Activated CD4-positive, alpha-beta memory T cell treated with anti-CD3 and anti-CD28 coated beads, Interleukin-2, amount 10 ng/mL, durations not matched to agents 7 days and 5 days (primary cell): ENCODE results near the gene TSPAN7. TPM values are rescaled to one million over a fixed set of nuclear protein-coding genes. Genes with fewer than 3 reads are reported as not detected.

Experiments used
- CTCF ChIA-PET: fragments of 350-600 bp; sonication (Branson Sonifier 250); formaldehyde crosslinking; loops from one replicate; lab custom pipeline; 2021; ENCODE audit warnings: antibody characterized with exemption, inconsistent platforms; lab: Charles Lee
- POLR2A ChIA-PET: fragments of 350-600 bp; sonication (Branson Sonifier 250); formaldehyde crosslinking; loops from one replicate; lab custom pipeline; 2021; ENCODE audit warnings: antibody characterized with exemption; lab: Charles Lee
- DNase-seq: peaks from one replicate; pipeline ENCODE4 v3.0.0-alpha.2; 2020
- H3K27ac Mint-ChIP-seq: one replicate; pipeline ENCODE4 v1.8.0; 2021; ENCODE audit warnings: mild to moderate bottlenecking, mixed read lengths
- H3K27me3 Mint-ChIP-seq: one replicate; pipeline ENCODE4 v1.8.0; 2021; ENCODE audit warnings: mixed read lengths
- H3K36me3 Mint-ChIP-seq: one replicate; pipeline ENCODE4 v1.8.0; 2021; ENCODE audit warnings: low read depth, mixed read lengths
- H3K4me1 Mint-ChIP-seq: one replicate; pipeline ENCODE4 v1.8.0; 2021; ENCODE audit warnings: mixed read lengths
- H3K4me3 Mint-ChIP-seq: one replicate; pipeline ENCODE4 v1.8.0; 2021; ENCODE audit warnings: mild to moderate bottlenecking, mixed read lengths
- H3K9me3 Mint-ChIP-seq: one replicate; pipeline ENCODE4 v1.8.0; 2021; ENCODE audit warnings: mixed read lengths
- total RNA-seq, 2 experiments: library from RNA; stranded (reverse); gene quantifications; one replicate each; pipeline ENCODE4 v1.2.3, GENCODE V29; 2021

TSPAN7 gene
- total RNA-seq, 2 experiments from 2014 or later: 0.23 to 0.28 TPM

DNA sequence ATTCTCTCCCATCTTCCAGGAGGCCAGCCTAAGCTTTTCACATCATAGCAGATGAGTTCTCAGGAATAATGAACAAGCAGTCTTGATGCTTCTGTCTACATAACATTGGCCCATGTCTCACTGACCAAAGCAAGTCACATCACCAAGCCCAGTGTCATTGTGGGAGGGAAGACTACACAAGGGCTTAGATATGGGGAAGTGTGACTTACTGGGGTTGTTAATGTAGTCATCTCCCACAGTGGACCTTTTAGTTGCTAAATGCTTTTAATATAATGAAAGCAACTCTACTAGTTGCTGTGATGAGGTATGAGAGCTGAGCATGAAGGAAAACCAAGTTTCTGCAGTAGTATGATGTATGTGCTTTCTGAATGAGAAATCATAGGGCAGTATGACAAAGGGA lies 40.5 kb downstream of the TSPAN7 start:
- Mint-ChIP-seq H3K36me3 (no peaks in the 10 kb centered on the region), H3K27ac (no peak overlapping the region), H3K9me3 (no peaks in the 10 kb centered on the region), H3K4me3 (no peak overlapping the region), H3K4me1 (no peaks in the 10 kb centered on the region), H3K27me3 (peaks cover 6% of the 10 kb centered on the region)
- no peak for DNase-seq
- ChIA-PET CTCF (no interaction called here), POLR2A (no interaction called here)

DNA sequence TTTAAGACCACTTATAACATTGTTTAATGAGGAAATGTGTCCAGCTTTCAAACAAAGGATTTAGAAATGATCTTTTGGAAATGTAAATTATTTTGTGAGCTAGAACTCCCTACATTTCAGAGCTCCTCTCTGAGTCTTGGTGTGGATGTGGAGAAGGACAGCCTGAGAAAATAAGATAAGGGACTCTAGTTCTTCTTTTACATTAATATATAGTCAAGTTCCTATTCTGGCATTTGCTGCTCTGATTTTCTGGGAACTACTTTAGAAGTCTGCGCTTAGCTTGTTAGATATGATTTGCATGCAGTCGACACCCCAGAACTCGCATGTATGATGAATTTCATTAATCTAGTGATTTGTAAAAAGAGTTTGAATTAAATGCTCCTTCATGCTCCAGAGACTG lies 45.5 kb downstream of the TSPAN7 start:
- H3K27ac Mint-ChIP-seq: no peak overlapping the region
- CTCF ChIA-PET: no interaction called here
- H3K4me3 Mint-ChIP-seq: no peak overlapping the region
- H3K36me3 Mint-ChIP-seq: no peaks in the 10 kb centered on the region
- peaks cover 8% of the 10 kb centered on the region for H3K27me3 Mint-ChIP-seq
- DNase-seq: no peak
- POLR2A ChIA-PET: no interaction called here
- H3K4me1 Mint-ChIP-seq: no peaks in the 10 kb centered on the region
- H3K9me3 Mint-ChIP-seq: no peaks in the 10 kb centered on the region

DNA sequence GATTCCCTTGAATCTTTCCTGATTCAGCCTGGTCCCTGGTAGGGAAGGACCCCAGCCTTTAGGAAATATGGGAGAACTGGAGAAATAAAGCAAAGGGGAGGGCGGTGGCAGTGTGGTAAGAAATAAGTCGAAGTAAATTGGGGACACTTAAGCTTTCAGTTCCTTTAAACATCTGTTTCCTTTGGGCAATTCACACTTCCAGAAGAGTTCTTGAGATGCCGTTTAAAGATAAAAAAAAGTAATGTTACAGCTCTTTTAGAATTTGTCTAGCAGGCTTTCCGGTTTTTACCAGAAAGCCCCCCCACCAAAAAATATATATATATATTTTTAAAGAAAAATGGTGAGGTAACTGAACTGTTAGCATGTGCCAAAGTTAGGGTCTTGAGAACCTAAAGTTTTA lies 46.6 kb downstream of the TSPAN7 start:
- Mint-ChIP-seq H3K4me3 (no peak overlapping the region), H3K4me1 (no peaks in the 10 kb centered on the region), H3K36me3 (no peaks in the 10 kb centered on the region), H3K27ac (no peak overlapping the region), H3K27me3 (peaks cover 8% of the 10 kb centered on the region), H3K9me3 (no peaks in the 10 kb centered on the region)
- POLR2A ChIA-PET: no interaction called here
- CTCF ChIA-PET: no interaction called here
- DNase-seq: no peak

DNA sequence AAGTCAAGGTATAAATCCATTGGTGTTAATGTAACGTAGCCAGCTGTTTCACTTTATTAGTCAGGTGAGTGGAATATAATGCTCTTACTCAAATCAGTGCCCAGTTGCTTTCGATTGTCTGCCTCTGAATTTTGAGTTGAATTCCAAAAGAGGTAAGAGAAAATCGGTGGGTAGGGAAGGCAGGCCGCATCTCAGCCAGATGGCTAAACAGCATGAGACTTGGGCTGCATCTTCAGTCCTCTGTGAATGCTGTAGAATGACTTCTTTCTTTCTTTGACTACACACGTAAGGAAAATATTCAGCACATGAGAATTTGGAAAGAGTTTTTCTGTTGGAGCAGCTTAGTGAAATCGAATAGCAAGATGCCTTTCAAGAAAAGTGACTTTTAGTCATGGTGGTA lies 49.5 kb downstream of the TSPAN7 start:
- H3K27me3 Mint-ChIP-seq: peaks cover 10% of the 10 kb centered on the region
- no peaks in the 10 kb centered on the region for H3K9me3 Mint-ChIP-seq
- POLR2A ChIA-PET: no interaction called here
- no peak overlapping the region for H3K4me3 Mint-ChIP-seq
- no peak for DNase-seq
- CTCF ChIA-PET: no interaction called here
- no peak overlapping the region for H3K27ac Mint-ChIP-seq
- no peaks in the 10 kb centered on the region for H3K4me1 Mint-ChIP-seq
- no peaks in the 10 kb centered on the region for H3K36me3 Mint-ChIP-seq

DNA sequence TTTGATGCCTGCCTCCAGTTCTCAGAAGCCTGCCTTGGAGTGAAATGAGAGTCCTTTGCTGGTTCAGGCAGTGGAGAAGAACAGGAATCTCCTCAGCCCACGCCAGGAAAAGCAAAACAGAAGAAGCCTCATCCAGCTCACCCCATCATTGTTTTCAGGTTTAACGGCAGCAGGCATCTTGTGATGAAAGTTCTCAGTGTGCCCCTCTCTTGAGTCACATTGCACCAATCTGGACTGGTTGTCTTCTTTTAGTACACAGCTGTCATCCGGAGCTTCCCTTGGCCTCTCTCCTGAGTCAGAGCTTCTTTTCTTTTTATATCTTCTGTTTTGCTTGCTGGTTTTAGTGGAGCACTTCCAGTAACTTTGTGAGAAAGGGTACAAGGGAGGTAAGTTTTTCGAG lies 50.9 kb downstream of the TSPAN7 start:
- ChIA-PET POLR2A (no interaction called here), CTCF (no interaction called here)
- Mint-ChIP-seq H3K4me3 (no peak overlapping the region), H3K27ac (no peak overlapping the region), H3K36me3 (no peaks in the 10 kb centered on the region), H3K4me1 (no peaks in the 10 kb centered on the region), H3K27me3 (peaks cover 3% of the 10 kb centered on the region), H3K9me3 (no peaks in the 10 kb centered on the region)
- no peak for DNase-seq

DNA sequence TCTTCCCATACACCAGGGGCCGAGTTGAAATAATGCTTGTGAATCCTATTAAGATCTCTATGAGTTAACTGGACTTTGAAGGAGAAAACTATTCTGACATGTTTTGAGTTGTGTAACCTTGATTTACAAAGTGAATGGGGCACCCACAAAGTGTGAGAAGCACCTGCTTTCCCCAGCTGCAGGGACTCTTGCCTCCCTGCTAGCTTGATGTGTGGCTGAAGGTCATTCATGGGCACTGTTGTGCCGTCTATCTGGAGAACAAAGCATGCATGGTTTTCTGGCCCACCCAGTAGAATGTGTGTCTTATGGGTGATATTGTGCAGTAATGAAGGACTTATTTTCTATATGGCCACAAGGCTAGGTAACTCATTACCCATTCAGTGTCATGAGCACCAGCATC lies 53.1 kb downstream of the TSPAN7 start:
- Mint-ChIP-seq H3K36me3 (no peaks in the 10 kb centered on the region), H3K9me3 (no peaks in the 10 kb centered on the region), H3K4me3 (no peak overlapping the region), H3K4me1 (no peaks in the 10 kb centered on the region), H3K27me3 (peaks cover 2% of the 10 kb centered on the region), H3K27ac (no peak overlapping the region)
- no peak for DNase-seq
- CTCF ChIA-PET: no interaction called here
- POLR2A ChIA-PET: no interaction called here

DNA sequence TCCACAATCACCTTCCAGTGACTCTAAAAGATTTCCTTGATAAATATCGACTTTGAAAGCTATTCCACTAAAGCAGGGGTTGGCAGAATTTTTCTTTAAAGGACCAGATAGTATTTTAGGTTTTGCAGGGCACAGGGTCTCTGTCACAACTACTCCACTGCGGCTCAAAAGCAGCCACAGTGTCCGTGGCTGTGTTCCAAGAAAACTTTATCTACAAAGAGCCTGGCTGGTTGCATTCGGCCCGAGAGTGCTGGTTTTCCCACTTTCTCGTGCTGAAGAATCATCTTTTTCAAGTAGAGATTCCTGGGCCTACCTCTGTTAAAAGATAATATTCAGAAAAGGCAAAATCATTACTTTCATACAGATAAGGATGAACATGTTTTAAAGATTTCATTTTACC lies 55.6 kb downstream of the TSPAN7 start:
- CTCF ChIA-PET: no interaction called here
- Mint-ChIP-seq H3K27ac (no peak overlapping the region), H3K27me3 (peaks cover 4% of the 10 kb centered on the region), H3K36me3 (no peaks in the 10 kb centered on the region), H3K4me3 (no peak overlapping the region), H3K4me1 (no peaks in the 10 kb centered on the region), H3K9me3 (no peaks in the 10 kb centered on the region)
- POLR2A ChIA-PET: no interaction called here
- DNase-seq: no peak

DNA sequence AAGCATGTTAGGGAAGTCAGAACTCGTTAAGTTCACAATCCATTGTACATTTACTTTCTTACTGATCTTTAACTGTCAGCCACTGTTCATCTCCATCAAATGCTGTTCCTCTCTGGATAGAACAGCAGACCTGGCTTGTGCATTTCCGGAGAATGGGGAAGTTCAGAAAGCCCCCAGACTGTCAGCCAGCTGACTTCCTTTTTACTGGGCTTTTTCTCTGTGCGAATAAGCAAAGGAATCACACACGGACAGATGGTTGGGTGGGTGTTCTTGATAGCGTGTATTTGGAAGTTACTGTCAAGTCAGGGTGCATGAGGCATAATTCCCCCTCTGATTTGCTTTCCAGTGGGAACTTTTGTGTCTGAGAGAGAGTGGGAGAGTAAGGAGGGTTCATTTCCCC lies 56.8 kb downstream of the TSPAN7 start:
- H3K4me1 Mint-ChIP-seq: no peaks in the 10 kb centered on the region
- no peaks in the 10 kb centered on the region for H3K36me3 Mint-ChIP-seq
- no peak overlapping the region for H3K27ac Mint-ChIP-seq
- H3K9me3 Mint-ChIP-seq: no peaks in the 10 kb centered on the region
- POLR2A ChIA-PET: no interaction called here
- DNase-seq: no peak
- H3K27me3 Mint-ChIP-seq: peaks cover 4% of the 10 kb centered on the region
- CTCF ChIA-PET: no interaction called here
- no peak overlapping the region for H3K4me3 Mint-ChIP-seq

DNA sequence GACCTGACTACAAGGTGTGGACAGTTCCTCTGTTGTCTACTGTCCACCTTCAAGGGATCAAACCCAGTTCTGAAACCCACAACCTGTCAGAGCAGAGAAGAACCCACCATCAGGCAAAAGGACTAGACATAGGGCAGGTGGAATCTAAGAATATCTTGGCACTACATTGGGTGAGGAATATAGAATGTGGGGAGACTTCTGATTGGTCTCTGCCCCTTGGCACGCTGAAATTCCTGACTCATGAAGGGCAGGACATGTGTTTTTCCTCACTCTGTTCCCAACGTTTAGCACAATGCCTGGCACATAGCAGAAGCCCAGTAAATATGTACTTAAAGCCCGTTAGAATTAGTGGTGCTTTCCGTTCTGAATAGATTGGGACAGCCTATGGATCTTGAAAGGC lies 59.3 kb downstream of the TSPAN7 start:
- DNase-seq: no peak
- CTCF ChIA-PET: no interaction called here
- Mint-ChIP-seq H3K4me1 (peaks cover 1% of the 10 kb centered on the region), H3K27ac (no peak overlapping the region), H3K4me3 (no peak overlapping the region), H3K9me3 (no peaks in the 10 kb centered on the region), H3K27me3 (peaks cover 2% of the 10 kb centered on the region), H3K36me3 (no peaks in the 10 kb centered on the region)
- POLR2A ChIA-PET: no interaction called here

DNA sequence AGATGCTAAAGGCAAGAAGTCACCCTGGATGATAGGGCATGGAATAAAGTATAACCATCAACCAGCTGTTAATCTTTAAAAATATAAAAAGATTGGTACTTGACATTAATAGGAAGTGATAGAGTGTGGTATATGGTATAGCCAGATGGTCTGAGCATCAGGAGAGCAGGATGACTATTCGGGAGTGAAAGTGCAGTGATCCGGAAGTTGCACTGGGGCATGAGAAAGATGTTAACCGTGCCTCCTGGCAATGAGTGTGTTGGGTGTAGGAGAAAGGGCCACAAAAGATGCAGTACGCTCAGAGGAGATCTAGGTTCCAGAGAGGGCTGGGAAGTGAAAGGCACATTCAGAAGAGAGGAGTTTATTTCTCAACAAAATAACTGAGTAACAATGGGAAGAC lies 65.0 kb downstream of the TSPAN7 start:
- Mint-ChIP-seq H3K27me3 (peaks cover under 1% of the 10 kb centered on the region), H3K36me3 (no peaks in the 10 kb centered on the region), H3K27ac (no peak overlapping the region), H3K4me1 (peaks cover 1% of the 10 kb centered on the region), H3K4me3 (no peak overlapping the region), H3K9me3 (no peaks in the 10 kb centered on the region)
- DNase-seq: no peak
- CTCF ChIA-PET: no interaction called here
- POLR2A ChIA-PET: no interaction called here

DNA sequence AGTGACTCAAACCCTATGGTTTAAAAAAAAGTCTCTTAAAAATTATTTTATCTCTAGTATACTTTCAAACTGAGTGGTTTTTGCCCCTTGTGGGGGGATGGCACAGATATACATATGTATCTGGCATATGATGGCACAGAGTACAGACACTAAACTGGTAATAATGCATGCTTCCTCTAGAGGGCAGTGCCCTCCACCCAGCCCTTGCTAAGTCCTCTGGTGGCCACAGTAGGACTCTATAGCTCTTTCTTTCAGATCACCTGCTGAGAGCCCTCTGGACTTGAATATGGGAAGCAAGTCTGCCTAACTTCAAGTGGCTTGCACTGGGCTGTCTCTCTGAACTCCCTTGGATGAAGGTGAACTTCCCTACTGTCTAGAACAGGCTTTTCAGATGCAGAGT lies 66.3 kb downstream of the TSPAN7 start:
- ChIA-PET CTCF (no interaction called here), POLR2A (no interaction called here)
- Mint-ChIP-seq H3K4me3 (no peak overlapping the region), H3K9me3 (no peaks in the 10 kb centered on the region), H3K36me3 (no peaks in the 10 kb centered on the region), H3K4me1 (peaks cover 1% of the 10 kb centered on the region), H3K27me3 (no peaks in the 10 kb centered on the region), H3K27ac (no peak overlapping the region)
- peak; percentile 21 for DNase-seq

DNA sequence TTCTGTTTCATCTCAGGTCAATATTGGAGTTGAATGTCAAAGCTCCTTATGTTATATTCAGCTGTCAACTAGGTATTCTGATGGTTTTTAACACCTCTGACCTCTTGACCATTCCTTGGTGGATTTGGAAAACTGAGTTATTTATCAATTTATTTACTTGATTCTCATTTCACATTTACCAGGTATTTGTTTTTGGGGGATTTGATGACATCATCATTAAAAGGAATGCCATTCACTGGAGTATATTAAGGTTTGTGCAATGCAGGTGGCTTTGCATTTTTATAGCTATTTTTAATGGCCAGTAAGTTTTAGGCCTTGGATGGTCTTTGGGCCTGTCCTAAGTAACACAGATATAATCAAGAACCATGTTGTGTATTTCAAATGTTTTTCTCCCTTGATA lies 67.2 kb downstream of the TSPAN7 start:
- peaks cover under 1% of the 10 kb centered on the region for H3K4me1 Mint-ChIP-seq
- ChIA-PET CTCF (no interaction called here), POLR2A (no interaction called here)

DNA sequence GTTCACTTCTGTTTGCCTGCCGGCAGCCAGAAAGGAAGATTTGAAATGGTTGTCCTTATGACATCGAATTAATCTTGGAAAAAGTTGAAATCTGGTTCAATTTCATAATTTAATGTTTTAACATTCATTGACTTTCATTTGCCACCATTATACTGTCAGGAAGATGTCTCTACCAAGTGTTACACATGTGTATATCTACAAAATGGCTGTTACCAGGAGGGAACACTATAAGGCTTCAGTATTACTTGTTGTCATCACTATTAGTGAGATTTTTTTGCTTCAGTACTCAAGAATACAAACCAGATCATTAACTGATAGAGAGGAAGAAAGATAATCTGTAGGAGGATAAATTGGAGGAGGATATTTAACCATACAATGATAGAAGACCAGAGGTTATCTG lies 71.2 kb downstream of the TSPAN7 start:
- no peak overlapping the region for H3K27ac Mint-ChIP-seq
- H3K9me3 Mint-ChIP-seq: no peaks in the 10 kb centered on the region
- ChIA-PET POLR2A (no interaction called here), CTCF (no interaction called here)
- H3K27me3 Mint-ChIP-seq: no peaks in the 10 kb centered on the region
- no peaks in the 10 kb centered on the region for H3K4me1 Mint-ChIP-seq
- H3K4me3 Mint-ChIP-seq: no peak overlapping the region
- no peaks in the 10 kb centered on the region for H3K36me3 Mint-ChIP-seq
- no peak for DNase-seq

More for the DNA sequence above, 67.2 kb downstream of the TSPAN7 start:
- Mint-ChIP-seq H3K4me3 (no peak overlapping the region), H3K9me3 (no peaks in the 10 kb centered on the region), H3K27me3 (no peaks in the 10 kb centered on the region), H3K36me3 (no peaks in the 10 kb centered on the region), H3K27ac (no peak overlapping the region)
- DNase-seq: no peak

DNA sequence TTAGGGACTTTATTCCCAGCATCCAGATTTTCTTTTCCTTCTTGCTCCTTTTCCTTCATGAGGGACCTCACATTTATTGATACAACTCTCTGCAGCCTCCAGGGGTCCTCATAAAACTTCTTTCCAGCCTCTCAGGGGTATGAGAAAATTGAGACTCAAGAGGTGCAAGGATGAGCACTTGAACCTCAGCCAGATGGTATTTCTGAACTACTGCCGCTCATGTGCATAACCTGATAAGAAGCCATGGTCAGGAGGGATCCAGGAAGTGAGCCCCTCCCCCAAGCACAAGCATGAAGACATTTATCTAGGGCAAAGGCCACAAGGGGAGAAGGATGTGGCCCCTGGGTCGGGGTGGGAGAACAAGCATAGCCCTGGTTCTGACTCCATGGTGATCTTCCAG lies 73.3 kb downstream of the TSPAN7 start:
- Mint-ChIP-seq H3K36me3 (no peaks in the 10 kb centered on the region), H3K27me3 (no peaks in the 10 kb centered on the region), H3K27ac (no peak overlapping the region), H3K4me1 (no peaks in the 10 kb centered on the region), H3K9me3 (no peaks in the 10 kb centered on the region), H3K4me3 (no peak overlapping the region)
- POLR2A ChIA-PET: no interaction called here
- CTCF ChIA-PET: no interaction called here
- DNase-seq: no peak
